GM18867 (cell line): ENCODE measurements around the gene SLC4A4.
A peak's percentile ranks its signal among the peaks of the same experiment; 100 is the strongest.

Experiments
- ATAC-seq: cut with Tn5 transposase; IDR thresholded peaks from one replicate; pipeline ENCODE4 v1.9.1; 2021; ENCODE audit warnings: mild to moderate bottlenecking, moderate library complexity; ENCODE audit not compliant: unreplicated experiment

Gene SLC4A4

GRCh38 chr4:71468116-71468710 is 129.4 kb downstream of the SLC4A4 start:
- ATAC-seq, result no peak

DNA sequence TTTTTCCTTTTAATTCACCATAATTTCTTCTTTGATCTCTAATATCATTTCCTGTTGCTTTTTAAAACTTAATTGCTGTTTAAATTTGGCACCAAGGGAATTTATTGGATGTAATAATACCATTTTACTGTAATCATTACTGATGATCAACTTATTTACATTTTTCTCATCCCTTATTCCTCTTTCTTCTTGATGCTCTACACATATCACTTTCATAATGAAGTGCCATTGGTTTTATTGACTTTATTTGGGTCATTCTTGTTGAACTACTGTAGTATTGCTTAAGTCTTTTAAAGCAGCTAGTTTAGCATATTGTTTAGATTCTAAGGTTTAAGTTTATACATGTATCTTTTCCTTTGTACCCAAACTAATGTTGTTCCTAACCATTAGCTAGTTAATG is 130.7 kb downstream of the SLC4A4 start:
- no peak for ATAC-seq

DNA sequence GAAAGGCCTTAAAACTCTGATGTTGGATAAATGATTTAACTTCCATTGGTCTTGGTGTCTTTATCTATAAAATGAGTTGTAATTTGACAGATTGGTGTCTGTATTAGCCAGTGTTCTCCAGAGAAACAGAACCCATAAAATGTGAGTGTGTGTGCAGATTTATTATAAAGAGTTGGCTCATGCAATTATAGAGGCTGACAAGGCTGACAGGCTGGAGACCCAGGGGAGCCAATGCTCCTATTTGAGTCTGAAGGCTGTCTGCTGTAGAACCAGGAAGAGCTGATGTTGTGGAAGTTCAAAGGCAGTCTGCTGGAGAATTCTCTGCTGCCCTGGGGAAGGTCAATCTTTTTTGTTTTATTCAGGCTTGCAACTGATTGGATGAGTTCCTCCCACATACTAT is 131.7 kb downstream of the SLC4A4 start:
- no peak for ATAC-seq

DNA sequence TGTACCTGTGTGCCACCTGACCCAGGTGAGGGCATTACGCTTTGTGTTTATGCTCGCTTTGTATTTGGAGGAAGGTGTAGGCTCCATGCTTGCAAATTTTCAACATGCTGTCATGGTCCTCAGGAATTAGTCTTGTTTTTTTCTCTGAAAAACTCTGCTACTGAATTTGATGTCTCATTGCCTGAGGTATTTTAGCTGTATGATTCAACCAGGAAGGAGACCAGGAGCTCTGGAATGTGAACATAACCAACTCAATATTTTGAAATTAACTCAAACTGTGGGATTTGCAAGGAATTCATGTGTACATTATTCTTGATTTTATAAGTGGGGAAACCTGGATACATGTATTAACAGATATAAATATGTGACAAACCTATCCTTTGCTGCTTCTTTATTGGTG is 134.1 kb downstream of the SLC4A4 start:
- no peak for ATAC-seq

GRCh38 chr4:71473541-71474240 is 134.9 kb downstream of the SLC4A4 start:
- no peak for ATAC-seq

GRCh38 chr4:71474731-71475130 is 135.9 kb downstream of the SLC4A4 start:
- no peak for ATAC-seq

DNA sequence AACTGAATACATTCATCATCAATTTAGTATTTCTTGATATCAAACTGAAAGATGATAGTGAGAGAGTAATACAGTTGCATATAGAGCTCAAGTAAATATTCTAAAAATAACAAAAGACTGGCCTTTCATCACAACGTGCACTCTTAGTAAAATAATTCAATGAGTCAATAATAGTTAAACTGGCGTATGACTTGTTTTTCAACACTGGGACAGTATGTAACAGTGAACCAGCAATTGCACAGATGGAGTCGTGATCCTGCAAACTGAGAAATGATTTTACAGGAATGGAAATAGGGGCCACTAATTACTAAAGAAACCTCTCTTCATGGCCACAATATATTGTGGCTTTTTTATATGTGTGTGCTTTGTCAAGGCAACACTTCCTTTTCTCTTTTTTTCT is 137.4 kb downstream of the SLC4A4 start:
- ATAC-seq, result no peak

DNA sequence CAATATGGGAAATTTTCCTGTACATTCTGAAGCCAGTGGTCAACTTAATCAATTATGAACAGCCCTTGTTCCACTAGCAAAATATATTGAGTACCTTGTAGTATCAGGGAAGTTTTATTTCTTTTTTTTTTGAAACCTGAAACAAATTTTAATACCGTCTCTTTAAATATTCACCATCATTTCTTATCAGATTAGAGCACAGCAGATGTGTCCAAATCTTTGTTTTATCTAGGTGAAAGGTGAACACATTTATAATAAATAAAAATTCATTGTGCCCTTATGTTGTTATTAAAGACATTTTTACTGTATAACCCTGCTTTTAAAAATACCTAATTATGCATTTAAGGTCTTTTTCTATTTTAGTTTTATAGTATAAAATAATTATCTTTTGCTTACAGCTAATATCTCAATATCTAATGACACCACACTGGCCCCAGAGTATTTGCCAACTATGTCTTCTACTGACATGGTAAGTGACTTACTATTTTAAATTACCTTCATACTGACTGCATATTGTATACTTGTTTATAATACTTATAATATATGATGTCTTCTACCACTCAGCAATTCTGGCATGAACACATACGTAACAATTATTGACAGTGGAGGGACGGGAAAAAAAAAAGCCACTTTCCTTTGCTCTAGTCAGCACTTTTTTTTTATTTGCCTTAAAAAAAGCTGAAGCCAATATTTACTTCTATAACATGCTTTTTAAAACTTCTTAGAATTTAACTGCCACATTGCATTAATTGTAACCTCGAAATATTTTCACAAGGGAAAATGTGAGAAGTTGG is 147.9 kb downstream of the SLC4A4 start:
- ATAC-seq, result no peak

GRCh38 chr4:71487344-71487920 is 148.6 kb downstream of the SLC4A4 start:
- no peak for ATAC-seq

DNA sequence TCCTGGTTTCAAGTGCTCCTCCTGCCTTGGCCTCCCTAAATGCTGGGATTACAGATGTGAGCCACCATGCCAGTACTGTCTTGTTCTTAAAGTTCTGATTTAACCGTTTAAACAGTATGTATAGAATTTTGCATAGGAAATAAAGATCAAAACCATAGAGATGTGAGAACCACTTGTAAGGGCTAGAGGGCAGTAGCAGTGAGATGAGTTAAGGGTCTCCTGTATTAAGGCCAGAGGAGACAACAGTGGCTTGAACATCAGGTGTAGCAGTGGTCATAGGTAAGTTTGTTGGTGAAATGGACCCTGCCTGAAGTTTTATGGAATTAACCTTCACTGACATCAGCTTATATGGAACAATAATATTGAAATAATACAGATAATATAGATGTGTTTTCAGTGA is 155.7 kb downstream of the SLC4A4 start:
- ATAC-seq, result no peak

DNA sequence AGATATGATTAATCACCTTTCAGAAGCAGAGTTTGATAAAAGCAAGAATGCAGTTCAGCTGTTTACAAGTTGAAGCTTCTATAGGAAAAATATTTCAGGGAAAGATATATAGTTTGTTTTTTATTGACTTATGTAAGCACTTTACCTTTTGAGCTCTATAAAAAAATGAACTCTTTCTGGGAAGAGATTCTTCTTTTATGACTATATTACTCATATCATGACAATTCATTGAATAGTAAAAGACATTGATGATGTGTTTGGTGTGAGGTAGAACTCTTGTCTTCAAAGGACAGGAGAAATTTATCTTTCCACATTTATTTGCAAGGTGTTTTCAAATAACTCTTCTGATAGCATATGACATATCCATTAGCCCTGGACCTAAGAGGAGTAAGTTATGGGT is 156.6 kb downstream of the SLC4A4 start:
- no peak for ATAC-seq

DNA sequence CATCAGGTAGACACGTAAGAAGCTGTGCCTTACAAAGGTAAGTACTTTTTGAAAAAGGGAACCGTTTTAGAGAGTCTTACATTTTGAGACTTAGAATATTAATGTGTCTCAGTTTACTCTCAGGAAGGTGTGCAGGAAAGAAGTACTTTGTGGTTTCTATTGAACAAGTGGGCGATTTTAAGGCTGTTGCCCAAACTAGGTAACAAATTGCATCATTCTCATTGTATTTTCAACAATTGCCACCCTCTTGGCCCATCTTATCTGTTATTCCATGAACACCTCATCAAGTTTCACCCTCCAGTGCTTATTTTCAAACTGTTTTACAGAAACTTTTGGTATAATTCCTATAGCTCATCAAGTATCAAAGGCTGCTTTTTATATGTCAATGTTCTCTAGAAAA is 158.3 kb downstream of the SLC4A4 start:
- ATAC-seq, result no peak

- ATAC-seq, result no peak
Measured at GRCh38 chr4:71498002-71498401, 159.2 kb downstream of the SLC4A4 start.

DNA sequence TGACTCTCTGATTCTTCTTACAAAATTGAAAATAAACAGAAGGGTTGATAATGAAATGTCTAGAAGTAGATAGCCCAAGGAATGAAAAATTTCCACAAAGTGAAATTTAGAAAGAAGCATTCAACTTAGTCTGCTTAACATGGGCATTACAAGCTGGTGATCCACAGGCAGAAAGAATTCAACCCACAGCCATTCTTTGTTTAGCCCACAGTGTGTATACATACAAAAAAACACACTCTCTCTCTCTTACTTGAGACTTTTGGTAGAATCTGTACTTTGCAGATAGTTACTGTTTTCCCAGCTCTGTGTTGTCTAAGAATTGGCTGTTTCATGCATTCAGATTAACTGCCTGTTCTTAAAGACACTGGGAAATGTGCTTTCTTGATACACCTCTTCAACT is 159.8 kb downstream of the SLC4A4 start:
- no peak for ATAC-seq

GRCh38 chr4:71501992-71502391 is 163.2 kb downstream of the SLC4A4 start:
- no peak for ATAC-seq

DNA sequence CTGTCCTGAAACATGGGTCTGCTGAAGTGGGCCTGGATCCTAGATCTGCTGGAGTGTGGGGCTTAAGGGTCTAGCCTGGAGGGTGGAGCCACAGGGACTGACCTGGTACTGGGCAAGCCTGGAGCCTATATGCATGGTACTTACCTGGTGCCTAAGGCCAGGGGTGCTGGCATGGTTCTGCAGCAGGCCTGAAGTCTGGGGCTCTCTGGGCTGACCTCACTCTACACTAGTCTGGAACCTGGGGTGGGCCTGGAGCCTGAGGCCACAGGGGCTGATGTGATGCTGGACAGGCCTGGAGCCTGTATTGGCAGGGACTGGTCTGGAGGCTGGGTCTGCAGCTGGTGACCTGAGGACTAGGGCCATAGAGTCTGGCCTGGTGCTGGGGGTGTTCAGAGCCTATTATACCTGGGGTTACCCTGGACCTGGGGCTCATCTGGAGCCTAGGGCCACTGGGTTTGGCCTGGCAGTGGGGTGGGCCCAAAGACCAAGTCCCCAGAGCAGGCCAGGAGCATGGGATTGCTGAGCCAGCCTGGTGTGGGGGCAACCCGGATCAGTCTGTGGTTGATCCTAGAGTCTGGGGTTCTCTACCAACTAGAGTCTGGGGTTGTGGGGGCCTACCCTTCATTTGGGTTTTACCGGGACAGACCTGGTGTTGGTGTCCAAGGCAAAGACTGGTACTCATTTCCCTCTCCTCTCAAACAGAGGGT is 179.6 kb downstream of the SLC4A4 start:
- ATAC-seq, result no peak

GRCh38 chr4:71520308-71520707 is 181.5 kb downstream of the SLC4A4 start:
- ATAC-seq, result no peak

DNA sequence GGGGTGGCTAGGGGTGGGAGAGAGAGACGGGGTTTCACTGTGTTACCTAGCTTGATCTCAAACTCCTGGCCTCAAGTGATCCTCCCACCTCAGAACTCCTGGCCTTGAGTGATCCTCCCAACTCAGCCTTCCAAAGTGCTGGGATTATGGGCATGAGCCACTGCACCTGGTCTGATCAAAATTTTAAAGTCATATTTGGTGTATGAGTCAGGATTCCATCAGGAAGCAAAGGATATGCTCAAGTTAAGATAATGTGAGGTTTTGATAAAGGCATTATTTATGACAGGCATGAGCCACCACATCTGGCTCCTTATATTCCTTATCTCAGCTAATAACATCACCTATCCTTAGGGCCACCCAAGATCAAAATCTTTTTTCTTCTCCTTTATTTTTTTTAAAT is 182.0 kb downstream of the SLC4A4 start:
- ATAC-seq, result no peak

- no peak for ATAC-seq
Measured at GRCh38 chr4:71524756-71525155, 185.9 kb downstream of the SLC4A4 start.

GRCh38 chr4:71526637-71527406 is 188.0 kb downstream of the SLC4A4 start:
- ATAC-seq, result peak; percentile 88
